Transverse colon (tissue), 4 donors: ENCODE results near the gene MET.
"Not testable (repeated sequence)": the region's sequence is repeated elsewhere in the genome, so short reads cannot be mapped to it uniquely, and the experiment has no call there.

Experiments
- EP300 ChIP-seq: sonication (generic); formaldehyde crosslinking; IDR thresholded peaks from one replicate; pipeline ENCODE4 v1.6.1; 2017; ENCODE audit warnings: antibody characterized with exemption, low read depth
- POLR2A ChIP-seq: fragments of 450-650 bp; IDR thresholded peaks from one replicate; pipeline ENCODE4 v1.6.1; 2016; ENCODE audit warnings: antibody characterized with exemption, mild to moderate bottlenecking, moderate library complexity
- POLR2AphosphoS5 ChIP-seq, 3 donors: sonication (generic); formaldehyde crosslinking; IDR thresholded peaks; one replicate each; pipeline ENCODE4 v1.6.1; 2016; ENCODE audit warnings: antibody characterized with exemption in 3 of 3
- TF ChIP-seq, protein P1 (sequence below), 5 experiments: fragments of 200-600 bp in 3 of 5; fragments of 450-650 bp in 2 of 5; sonication (generic) in 3 of 5; IDR thresholded peaks; 1 replicate in 2 of 5; 2 replicates in 3 of 5; pipeline ENCODE4 v1.5.1; 2016 to 2017; ENCODE audit warnings: antibody characterized with exemption in 5 of 5, inconsistent platforms in 3 of 5, mild to moderate bottlenecking in 2 of 5, moderate library complexity in 1 of 5

GRCh38 chr7:116723959-116724529 is 52.0 kb downstream of the MET start:
- not testable (repeated sequence) for TF ChIP-seq POLR2A; POLR2AphosphoS5 (IDR thresholded peaks at IDR 0.05); EP300
- TF ChIP-seq, protein P1, sequence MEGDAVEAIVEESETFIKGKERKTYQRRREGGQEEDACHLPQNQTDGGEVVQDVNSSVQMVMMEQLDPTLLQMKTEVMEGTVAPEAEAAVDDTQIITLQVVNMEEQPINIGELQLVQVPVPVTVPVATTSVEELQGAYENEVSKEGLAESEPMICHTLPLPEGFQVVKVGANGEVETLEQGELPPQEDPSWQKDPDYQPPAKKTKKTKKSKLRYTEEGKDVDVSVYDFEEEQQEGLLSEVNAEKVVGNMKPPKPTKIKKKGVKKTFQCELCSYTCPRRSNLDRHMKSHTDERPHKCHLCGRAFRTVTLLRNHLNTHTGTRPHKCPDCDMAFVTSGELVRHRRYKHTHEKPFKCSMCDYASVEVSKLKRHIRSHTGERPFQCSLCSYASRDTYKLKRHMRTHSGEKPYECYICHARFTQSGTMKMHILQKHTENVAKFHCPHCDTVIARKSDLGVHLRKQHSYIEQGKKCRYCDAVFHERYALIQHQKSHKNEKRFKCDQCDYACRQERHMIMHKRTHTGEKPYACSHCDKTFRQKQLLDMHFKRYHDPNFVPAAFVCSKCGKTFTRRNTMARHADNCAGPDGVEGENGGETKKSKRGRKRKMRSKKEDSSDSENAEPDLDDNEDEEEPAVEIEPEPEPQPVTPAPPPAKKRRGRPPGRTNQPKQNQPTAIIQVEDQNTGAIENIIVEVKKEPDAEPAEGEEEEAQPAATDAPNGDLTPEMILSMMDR (IDR thresholded peaks at IDR 0.05): not testable (repeated sequence)
